Measurements from ENCODE around the gene ITSN1.

- TF ChIP-seq POLR2AphosphoS5 (IDR thresholded peaks at IDR 0.05; ENCODE audit: low read depth, low read length) = no peak
- no peak for TF ChIP-seq SIN3A (IDR thresholded peaks at IDR 0.05; ENCODE audit: borderline replicate concordance, insufficient read depth, low read length)
- TF ChIP-seq REST (IDR thresholded peaks at IDR 0.05; ENCODE audit: insufficient read depth in 1 of 2, low read depth in 2 of 2, low read length in 2 of 2) = no peak
- no peak for TF ChIP-seq TAF1 (IDR thresholded peaks at IDR 0.05; ENCODE audit: borderline replicate concordance, insufficient read depth, low read length)
These were observed 97.4 kb downstream of the ITSN1 start for GRCh38 chr21:33739701-33740100.

Measured in PFSK-1 (cell line).